HEK293 (cell line): ENCODE results near the gene WLS.

Experiments used
- CTCF ChIA-PET: fragments of 350-600 bp; formaldehyde crosslinking; extraction: SDS; loops from one replicate; lab custom pipeline; 2021; ENCODE audit warnings: antibody characterized with exemption; lab: Yijun Ruan, JAX
- POLR2A ChIA-PET: fragments of 300-600 bp; formaldehyde crosslinking; extraction: SDS; loops from one replicate; lab custom pipeline; 2020; ENCODE audit warnings: antibody characterized with exemption, inconsistent platforms; lab: Yijun Ruan, JAX
- H3K27ac ChIP-seq: fragments of 200-500 bp; sonication (Bioruptor generic); 2 replicates; pipeline ENCODE4 v1.5.1; 2014; ENCODE audit warnings: low read depth, low read length, control low read depth, inconsistent platforms; ENCODE audit errors: extremely low read depth
- H3K36me3 ChIP-seq, 2 experiments: fragments of 200-500 bp in 1 of 2; sonication (Bioruptor generic) in 1 of 2; 1 replicate in 1 of 2; 2 replicates in 1 of 2; pipeline ENCODE4 v1.5.1; 2014 to 2017; ENCODE audit warnings: inconsistent platforms in 2 of 2, low read length in 2 of 2; ENCODE audit not compliant: control insufficient read depth in 2 of 2, insufficient read depth in 1 of 2
- H3K4me1 ChIP-seq: fragments of 200-500 bp; sonication (Bioruptor generic); 2 replicates; pipeline ENCODE4 v1.5.1; 2014; ENCODE audit warnings: mild to moderate bottlenecking, low read length, inconsistent platforms; ENCODE audit not compliant: control insufficient read depth, insufficient read depth
- H3K4me3 ChIP-seq: 2 replicates; pipeline ENCODE4 v1.5.1; 2011; ENCODE audit warnings: low read depth, mild to moderate bottlenecking, control low read depth, low read length, moderate library complexity
- H3K9me3 ChIP-seq: fragments of 200-500 bp; sonication (Bioruptor generic); 2 replicates; pipeline ENCODE4 v1.5.1; 2014; ENCODE audit warnings: low read depth, low read length, inconsistent platforms; ENCODE audit not compliant: control insufficient read depth, insufficient read depth
- BCL11B ChIP-seq: fragments of 450-650 bp; formaldehyde crosslinking; IDR thresholded peaks from 2 replicates; pipeline ENCODE4 v1.5.1; 2016; ENCODE audit warnings: low read depth, missing biosample characterization, missing genetic modification characterization
- HOXA7 ChIP-seq: sonication (generic); formaldehyde crosslinking; IDR thresholded peaks from 2 replicates; pipeline ENCODE4 v1.8.1; 2022; ENCODE audit warnings: missing genetic modification reagents, borderline replicate concordance
- KLF10 ChIP-seq: fragments of 450-650 bp; IDR thresholded peaks from 2 replicates; pipeline ENCODE4 v1.5.1; 2018; ENCODE audit warnings: missing biosample characterization, mild to moderate bottlenecking, missing genetic modification characterization
- PRDM2 ChIP-seq: fragments of 450-650 bp; formaldehyde crosslinking; IDR thresholded peaks from 2 replicates; pipeline ENCODE4 v1.5.1; 2016; ENCODE audit warnings: missing biosample characterization, missing genetic modification characterization, borderline replicate concordance
- PRDM4 ChIP-seq: fragments of 450-650 bp; formaldehyde crosslinking; IDR thresholded peaks from 2 replicates; pipeline ENCODE4 v1.5.1; 2017; ENCODE audit warnings: missing biosample characterization, missing genetic modification characterization
- SCRT1 ChIP-seq: fragments of 450-650 bp; formaldehyde crosslinking; IDR thresholded peaks from 2 replicates; pipeline ENCODE4 v1.5.1; 2016; ENCODE audit warnings: missing biosample characterization, missing genetic modification characterization, borderline replicate concordance
- SP2 ChIP-seq: fragments of 450-650 bp; formaldehyde crosslinking; IDR thresholded peaks from 2 replicates; pipeline ENCODE4 v1.5.1; 2016; ENCODE audit warnings: missing biosample characterization, missing genetic modification characterization
- ZBTB17 ChIP-seq: fragments of 450-650 bp; formaldehyde crosslinking; IDR thresholded peaks from 2 replicates; pipeline ENCODE4 v1.5.1; 2016; ENCODE audit warnings: missing biosample characterization, missing genetic modification characterization
- ZBTB20 ChIP-seq: fragments of 450-650 bp; formaldehyde crosslinking; IDR thresholded peaks from 2 replicates; pipeline ENCODE4 v1.5.1; 2016; ENCODE audit warnings: missing biosample characterization, missing genetic modification characterization
- ZBTB48 ChIP-seq: fragments of 450-650 bp; formaldehyde crosslinking; IDR thresholded peaks from 2 replicates; pipeline ENCODE4 v1.5.1; 2016; ENCODE audit warnings: missing biosample characterization, missing genetic modification characterization
- ZNF157 ChIP-seq: fragments of 450-650 bp; formaldehyde crosslinking; IDR thresholded peaks from 2 replicates; pipeline ENCODE4 v1.5.1; 2016; ENCODE audit warnings: missing biosample characterization, missing genetic modification characterization
- ZNF223 ChIP-seq: fragments of 450-650 bp; formaldehyde crosslinking; IDR thresholded peaks from 2 replicates; pipeline ENCODE4 v1.5.1; 2016; ENCODE audit warnings: missing biosample characterization, missing genetic modification characterization
- ZNF394 ChIP-seq: fragments of 450-650 bp; formaldehyde crosslinking; IDR thresholded peaks from 2 replicates; pipeline ENCODE4 v1.5.1; 2016; ENCODE audit warnings: missing biosample characterization, missing genetic modification characterization, mild to moderate bottlenecking, moderate library complexity, borderline replicate concordance
- ZNF433 ChIP-seq: fragments of 450-650 bp; formaldehyde crosslinking; IDR thresholded peaks from 2 replicates; pipeline ENCODE4 v1.5.1; 2016; ENCODE audit warnings: missing biosample characterization, missing genetic modification characterization, low read depth
- ZNF514 ChIP-seq: fragments of 450-650 bp; formaldehyde crosslinking; IDR thresholded peaks from 2 replicates; pipeline ENCODE4 v1.5.1; 2016; ENCODE audit warnings: missing biosample characterization, missing genetic modification characterization
- ZNF521 ChIP-seq: fragments of 450-650 bp; formaldehyde crosslinking; IDR thresholded peaks from 2 replicates; pipeline ENCODE4 v1.5.1; 2017; ENCODE audit warnings: missing biosample characterization, mild to moderate bottlenecking, missing genetic modification characterization
- ZNF600 ChIP-seq: fragments of 450-650 bp; formaldehyde crosslinking; IDR thresholded peaks from 2 replicates; pipeline ENCODE4 v1.5.1; 2016; ENCODE audit warnings: missing biosample characterization, missing genetic modification characterization
- ZNF623 ChIP-seq: fragments of 450-650 bp; formaldehyde crosslinking; IDR thresholded peaks from 2 replicates; pipeline ENCODE4 v1.5.1; 2016; ENCODE audit warnings: missing biosample characterization, missing genetic modification characterization
- ZNF776 ChIP-seq: fragments of 450-650 bp; formaldehyde crosslinking; IDR thresholded peaks from 2 replicates; pipeline ENCODE4 v1.5.0; 2017; ENCODE audit warnings: missing biosample characterization, missing genetic modification characterization, borderline replicate concordance
- ZNF792 ChIP-seq: fragments of 450-650 bp; formaldehyde crosslinking; IDR thresholded peaks from 2 replicates; pipeline ENCODE4 v1.5.1; 2016; ENCODE audit warnings: missing biosample characterization, missing genetic modification characterization
- TF ChIP-seq, protein P1 (sequence below): fragments of 450-650 bp; formaldehyde crosslinking; IDR thresholded peaks from 2 replicates; pipeline ENCODE4 v1.5.1; 2016; ENCODE audit warnings: missing biosample characterization, missing genetic modification characterization

WLS gene

GRCh38 chr1:68149907-68150306 lies 82.4 kb downstream of the WLS start:
- no peak for TF ChIP-seq ZNF433
- TF ChIP-seq PRDM2 (tag by site-specific recombination): no peak
- Histone ChIP-seq H3K4me3 (no peak overlapping the region), H3K9me3 (no peaks in the 10 kb centered on the region), H3K4me1 (no peaks in the 10 kb centered on the region), H3K27ac (no peak overlapping the region), H3K36me3 (peaks cover 21 to 96% of the 10 kb centered on the region in 2 experiments)
- CTCF ChIA-PET: interaction anchor here (3.0 kb wide), 1 partner anchor 30 kb away, joined by 10 read pairs; no protein-coding TSS in a partner anchor
- POLR2A ChIA-PET: no interaction called here

GRCh38 chr1:68149110-68149798 lies 83.1 kb downstream of the WLS start:
- CTCF ChIA-PET: interaction anchor here (0.7 to 3.0 kb wide), 2 partner anchors 29 to 78 kb away, joined by 3 to 10 read pairs; no protein-coding TSS in a partner anchor
- POLR2A ChIA-PET: no interaction called here
- Histone ChIP-seq H3K4me1 (no peaks in the 10 kb centered on the region), H3K4me3 (no peak overlapping the region), H3K9me3 (no peaks in the 10 kb centered on the region), H3K36me3 (peaks cover 22 to 97% of the 10 kb centered on the region in 2 experiments), H3K27ac (no peak overlapping the region)
- no peak for TF ChIP-seq ZNF521 (tag by site-specific recombination)
- no peak for TF ChIP-seq ZNF223 (tag by site-specific recombination)
- no peak for TF ChIP-seq ZNF157 (tag by site-specific recombination)
- TF ChIP-seq, protein P1, sequence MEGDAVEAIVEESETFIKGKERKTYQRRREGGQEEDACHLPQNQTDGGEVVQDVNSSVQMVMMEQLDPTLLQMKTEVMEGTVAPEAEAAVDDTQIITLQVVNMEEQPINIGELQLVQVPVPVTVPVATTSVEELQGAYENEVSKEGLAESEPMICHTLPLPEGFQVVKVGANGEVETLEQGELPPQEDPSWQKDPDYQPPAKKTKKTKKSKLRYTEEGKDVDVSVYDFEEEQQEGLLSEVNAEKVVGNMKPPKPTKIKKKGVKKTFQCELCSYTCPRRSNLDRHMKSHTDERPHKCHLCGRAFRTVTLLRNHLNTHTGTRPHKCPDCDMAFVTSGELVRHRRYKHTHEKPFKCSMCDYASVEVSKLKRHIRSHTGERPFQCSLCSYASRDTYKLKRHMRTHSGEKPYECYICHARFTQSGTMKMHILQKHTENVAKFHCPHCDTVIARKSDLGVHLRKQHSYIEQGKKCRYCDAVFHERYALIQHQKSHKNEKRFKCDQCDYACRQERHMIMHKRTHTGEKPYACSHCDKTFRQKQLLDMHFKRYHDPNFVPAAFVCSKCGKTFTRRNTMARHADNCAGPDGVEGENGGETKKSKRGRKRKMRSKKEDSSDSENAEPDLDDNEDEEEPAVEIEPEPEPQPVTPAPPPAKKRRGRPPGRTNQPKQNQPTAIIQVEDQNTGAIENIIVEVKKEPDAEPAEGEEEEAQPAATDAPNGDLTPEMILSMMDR (tag by site-specific recombination): no peak
- no peak for TF ChIP-seq ZNF623 (tag by site-specific recombination)
- no peak for TF ChIP-seq ZNF394 (tag by site-specific recombination)
- TF ChIP-seq SCRT1 (tag by site-specific recombination): no peak
- no peak for TF ChIP-seq SP2 (tag by site-specific recombination)
- TF ChIP-seq PRDM4 (tag by site-specific recombination): no peak
- no peak for TF ChIP-seq ZBTB48 (tag by site-specific recombination)
- no peak for TF ChIP-seq KLF10 (tag by site-specific recombination)
- no peak for TF ChIP-seq ZBTB20
- TF ChIP-seq ZNF776 (tag by site-specific recombination): no peak
- TF ChIP-seq ZNF792 (tag by site-specific recombination): no peak
- TF ChIP-seq ZBTB17 (tag by site-specific recombination): no peak
- no peak for TF ChIP-seq HOXA7 (CRISPR knock-in tag)
- no peak for TF ChIP-seq ZNF514 (tag by site-specific recombination)
- TF ChIP-seq BCL11B (tag by site-specific recombination): no peak
- no peak for TF ChIP-seq ZNF600 (tag by site-specific recombination)
